Stimulated activated CD4-positive, alpha-beta T cell treated with anti-CD3 and anti-CD28 coated beads, TNF-alpha, amount 100 ng/mL, for 24 hours (primary cell): ENCODE data around the gene SLC7A14.
"Not testable (repeated sequence)": the region's sequence is repeated elsewhere in the genome, so short reads cannot be mapped to it uniquely, and the experiment has no call there.

ENCODE experiments used
- DNase-seq, 3 experiments: peaks; one replicate each; pipeline ENCODE4 v3.0.0-alpha.2; 2020; ENCODE audit warnings: low read depth in 3 of 3

The SLC7A14 gene

DNA sequence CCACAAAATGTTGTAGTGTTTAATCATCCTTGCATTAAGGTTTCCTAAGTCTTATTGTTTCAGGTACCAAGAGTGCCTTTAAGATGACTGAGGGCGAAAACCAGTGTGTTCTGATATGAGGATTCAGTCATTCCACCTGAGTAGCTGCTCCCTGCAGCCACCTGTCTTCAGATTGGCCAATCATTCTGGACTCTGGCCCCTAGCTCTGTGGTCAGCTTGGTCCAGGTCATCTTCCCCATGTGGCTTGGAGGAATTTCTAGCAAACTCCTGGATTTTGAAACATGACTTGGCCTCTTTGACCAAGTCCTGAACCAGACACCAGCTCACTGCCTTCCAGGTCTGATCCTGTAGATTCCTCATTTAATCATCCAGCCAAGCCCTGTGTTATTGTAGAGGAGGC is 7.8 kb upstream of the SLC7A14 start:
- DNase-seq: no peak

DNA sequence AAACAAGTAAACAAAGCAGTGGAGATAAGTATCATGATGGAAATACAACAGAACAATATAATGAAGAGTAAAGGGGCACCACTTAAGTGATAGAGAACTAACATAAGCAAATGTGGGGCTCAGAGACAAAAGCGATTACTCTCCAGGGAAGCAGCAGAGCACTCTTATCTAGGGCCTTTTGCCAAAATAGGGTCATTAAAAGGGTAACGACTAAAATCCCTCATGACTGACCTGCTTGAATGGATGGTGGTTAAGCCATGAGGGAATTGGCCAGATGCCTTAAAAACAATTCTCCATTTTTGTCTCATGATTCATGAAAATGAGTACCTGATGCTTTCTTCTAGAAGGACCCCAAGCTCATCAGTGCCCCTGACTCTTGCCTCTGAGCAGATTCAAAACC is 3.2 kb upstream of the SLC7A14 start:
- DNase-seq: no peak

DNA sequence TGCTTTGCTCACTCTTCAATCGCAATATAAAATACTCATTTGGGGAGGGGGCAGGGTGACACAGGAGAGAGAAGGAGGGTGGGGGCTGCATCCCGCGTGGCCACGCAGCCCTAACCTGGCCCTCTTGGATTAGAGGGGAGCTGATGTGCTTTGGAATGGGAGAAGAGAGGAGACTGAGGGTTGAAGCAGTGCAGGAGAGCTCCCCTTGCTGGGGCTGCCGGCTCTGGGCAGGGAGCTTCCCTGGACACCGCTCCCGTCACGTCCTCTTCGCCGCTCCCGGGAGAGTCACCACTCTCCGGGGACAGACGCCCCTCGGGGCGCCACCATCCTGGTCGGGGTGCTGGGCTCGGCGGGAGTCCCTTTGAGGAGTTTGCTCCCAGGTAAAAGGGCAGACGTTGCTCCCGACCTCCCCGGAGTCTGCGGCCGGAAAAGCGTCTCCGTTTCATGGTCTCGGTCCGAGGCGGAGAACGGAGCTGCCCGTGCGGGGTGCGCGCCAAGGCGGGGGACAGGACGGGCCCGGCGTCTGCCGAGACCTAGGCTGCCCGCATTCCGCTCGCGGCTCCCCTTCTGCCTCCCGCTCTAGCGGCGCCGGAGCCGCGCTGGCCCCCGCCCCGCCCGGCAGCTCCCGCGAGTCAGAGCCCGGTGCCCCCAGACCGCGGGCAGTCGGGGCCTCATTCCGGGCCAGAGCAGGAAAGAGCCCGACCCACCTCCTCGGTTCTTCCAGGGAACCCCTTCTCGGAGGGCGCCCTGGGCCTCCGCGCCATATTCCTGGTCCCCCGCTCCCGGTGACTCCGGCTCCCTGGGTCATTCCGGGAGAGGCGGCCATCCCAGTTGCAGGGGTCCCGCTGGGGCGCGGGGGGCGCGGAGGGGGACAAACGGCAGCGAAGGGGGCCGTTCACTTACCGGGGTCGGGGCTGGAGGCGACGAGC is 603 bp downstream of the SLC7A14 start:
- DNase-seq: no peak

DNA sequence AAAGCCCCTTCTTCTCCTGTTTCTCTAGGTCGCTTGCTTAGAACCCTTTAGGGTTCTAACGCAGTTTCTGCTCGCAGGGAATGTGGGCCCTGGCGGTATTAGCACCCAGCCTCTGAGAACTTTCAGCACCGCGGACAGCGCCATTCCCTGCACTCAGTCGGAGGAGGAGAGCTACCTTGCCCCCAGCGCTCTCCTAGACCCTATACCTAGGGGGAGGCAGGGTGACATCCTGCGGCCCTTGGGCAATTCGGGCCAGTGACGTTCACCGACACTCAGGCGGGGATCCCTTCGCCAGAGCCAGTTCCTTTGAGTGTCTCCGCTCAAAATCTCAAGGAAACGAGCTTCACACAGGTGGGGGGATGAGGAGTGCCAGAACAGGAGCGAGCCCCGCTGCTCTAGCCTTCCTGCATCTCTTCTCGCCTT is 1.3 kb downstream of the SLC7A14 start:
- peak in 2 of 3 experiments; percentile 13 to 43 for DNase-seq

DNA sequence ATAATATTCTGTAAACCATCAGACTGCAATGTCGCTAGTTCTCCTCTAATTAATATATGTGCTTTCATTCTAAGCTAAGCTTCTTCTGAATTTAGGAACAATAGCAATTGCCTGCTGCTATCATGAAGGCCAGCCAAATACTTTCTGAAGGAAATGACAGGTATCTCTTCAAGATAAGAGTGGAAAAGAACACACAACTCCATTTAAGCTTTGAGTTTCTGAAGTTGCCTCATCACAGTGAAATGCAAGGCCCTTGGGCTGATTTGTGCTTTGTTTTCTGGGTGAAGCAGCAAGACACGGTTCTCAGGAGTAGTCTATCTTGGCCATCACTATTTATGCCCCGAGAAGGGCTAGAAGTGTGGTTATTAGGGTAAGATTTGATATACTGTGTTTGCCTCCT is 6.2 kb downstream of the SLC7A14 start:
- DNase-seq: no peak

DNA sequence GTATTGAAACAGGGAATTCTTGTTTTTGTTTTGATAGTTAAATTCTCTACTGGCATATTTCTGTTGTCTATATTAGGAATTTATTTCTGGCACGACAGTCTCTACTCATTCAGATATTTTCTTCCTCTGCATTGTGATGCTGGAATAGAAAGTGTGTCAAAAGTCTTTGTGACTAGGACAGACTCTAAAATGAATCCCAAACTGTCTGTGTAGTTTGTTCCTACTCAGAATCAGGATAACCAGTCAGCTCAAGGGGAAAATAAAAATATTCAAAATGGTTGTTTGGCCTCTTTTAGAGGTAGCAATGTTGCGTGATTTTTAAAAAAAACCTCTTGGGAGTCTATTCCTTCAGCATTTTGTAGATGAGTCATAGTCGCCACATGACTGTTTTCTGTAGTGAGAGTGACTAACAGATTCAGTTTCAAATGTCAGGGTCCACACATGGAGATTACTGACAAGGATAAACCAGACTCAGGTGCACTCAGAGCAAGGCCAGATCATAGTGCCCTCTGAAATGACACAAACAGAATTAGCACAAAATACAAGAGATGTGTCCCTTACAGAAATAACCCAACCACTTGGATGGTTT is 13.1 kb downstream of the SLC7A14 start:
- no peak for DNase-seq

DNA sequence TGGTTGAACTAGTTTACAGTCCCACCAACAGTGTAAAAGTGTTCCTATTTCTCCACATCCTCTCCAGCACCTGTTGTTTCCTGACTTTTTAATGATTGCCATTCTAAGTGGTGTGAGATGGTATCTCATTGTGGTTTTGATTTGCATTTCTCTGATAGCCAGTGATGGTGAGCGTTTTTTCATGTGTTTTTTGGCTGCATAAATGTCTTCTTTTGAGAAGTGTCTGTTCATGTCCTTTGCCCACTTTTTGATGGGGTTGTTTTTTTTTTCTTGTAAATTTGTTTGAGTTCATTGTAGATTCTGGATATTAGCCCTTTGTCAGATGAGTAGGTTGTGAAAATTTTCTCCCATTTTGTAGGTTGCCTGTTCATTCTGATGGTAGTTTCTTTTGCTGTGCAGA is 18.3 kb downstream of the SLC7A14 start:
- not testable (repeated sequence) for DNase-seq

DNA sequence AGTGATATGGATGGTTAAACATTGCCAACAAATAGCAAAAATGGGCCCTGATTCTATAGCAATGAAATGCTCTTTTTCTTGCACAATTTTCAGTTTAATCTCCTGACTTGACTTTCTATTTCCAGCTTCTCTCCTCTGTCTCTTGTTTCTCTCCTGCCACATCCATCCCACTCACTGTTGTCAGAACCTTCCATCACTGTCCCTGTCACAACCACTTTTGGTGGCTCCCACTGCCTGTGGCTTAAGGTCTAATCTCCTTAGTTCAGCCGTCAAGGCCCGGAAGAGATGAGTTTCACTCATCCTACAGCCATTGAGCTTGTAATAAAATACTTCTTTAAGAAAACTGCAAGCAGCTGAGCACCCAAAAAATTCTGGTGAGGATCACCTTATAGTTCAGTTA is 19.5 kb downstream of the SLC7A14 start:
- no peak for DNase-seq

DNA sequence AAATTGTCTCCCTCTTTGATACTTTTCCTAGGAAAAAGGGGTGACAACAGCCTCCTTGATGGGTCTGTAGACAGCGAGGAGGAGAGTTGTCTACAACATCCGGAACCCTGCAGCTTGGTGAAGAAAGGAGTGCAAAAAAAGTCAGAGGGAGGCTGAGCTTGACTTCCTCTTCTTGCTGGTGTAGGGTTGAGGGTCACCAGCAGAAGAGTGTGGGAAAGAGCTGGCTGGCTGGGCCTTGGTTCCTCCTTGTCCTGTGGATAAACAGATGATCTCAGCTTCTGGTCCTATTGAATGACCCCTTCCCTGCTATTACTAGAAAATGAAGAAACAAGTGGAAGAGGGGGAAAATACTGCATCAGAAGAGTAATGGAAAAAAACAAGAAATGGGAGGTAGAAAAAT is 20.4 kb downstream of the SLC7A14 start:
- DNase-seq: no peak

DNA sequence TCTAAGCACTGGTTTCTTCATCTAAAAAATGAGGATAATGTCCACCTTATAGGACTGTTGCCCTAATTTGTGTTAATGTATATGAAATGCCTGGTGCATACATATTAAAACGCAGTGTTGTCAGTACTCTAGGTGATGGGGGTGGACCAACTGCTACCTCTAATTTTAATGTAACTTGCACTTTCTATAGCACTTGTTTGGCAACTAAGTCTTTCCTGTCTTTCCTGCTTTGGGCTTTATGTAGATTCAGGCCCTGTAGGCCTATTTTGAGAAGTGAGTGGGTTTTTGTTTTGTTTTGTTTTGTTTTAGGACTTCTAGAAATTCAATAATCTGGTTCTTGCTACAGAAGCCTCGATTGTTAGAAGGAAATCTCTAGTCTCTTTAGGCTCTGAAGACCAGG is 21.2 kb downstream of the SLC7A14 start:
- no peak for DNase-seq

DNA sequence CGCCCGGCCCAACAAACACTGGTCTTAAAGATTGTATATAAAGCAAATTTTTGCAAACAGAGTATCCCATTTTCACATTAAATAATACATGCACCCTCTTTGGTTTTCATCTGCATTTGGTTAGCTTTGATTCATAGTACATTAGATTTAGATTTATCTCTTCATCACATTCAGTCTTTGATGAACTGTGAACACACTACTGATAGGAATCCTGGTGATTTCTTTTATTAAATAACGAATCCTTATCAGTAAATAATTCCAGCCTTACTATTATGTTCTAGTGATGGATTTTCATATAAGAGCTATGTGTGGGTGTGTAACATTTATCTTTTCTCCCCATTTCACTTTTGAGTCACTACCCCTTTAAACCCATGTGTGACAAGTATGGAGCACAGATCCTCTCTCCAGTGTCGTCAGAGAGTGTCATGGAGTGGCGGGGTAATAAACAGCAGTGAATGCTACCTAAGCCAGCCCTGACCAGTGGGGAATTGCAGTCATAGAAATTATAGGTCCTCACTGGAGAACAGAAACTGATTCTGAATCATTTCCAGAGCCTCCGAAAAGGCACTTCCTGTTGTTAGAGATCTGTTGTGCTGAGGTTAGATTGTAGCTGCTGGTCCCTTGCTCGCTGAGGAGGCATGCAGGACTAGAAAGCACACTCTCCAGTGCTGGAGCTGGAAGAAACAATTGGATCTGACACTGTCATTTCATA is 22.0 kb downstream of the SLC7A14 start:
- DNase-seq: no peak

DNA sequence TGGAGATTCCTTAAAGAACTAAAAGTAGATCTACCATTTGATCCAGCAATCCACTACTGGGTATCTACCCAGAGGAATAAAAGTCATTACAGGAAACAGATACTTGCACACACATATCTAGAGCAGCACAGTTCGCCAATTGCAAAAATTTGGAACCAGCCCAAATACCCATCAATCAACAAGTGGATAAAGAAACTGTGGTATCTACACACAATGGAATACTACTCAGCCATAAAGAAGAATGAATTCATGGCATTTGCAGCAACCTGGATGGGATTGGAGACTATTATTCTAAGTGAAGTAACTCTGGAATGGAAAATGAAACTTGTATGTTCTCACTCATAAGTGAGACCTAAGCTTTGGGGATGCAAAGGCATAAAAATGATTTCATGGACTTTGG is 23.8 kb downstream of the SLC7A14 start:
- DNase-seq: no peak

DNA sequence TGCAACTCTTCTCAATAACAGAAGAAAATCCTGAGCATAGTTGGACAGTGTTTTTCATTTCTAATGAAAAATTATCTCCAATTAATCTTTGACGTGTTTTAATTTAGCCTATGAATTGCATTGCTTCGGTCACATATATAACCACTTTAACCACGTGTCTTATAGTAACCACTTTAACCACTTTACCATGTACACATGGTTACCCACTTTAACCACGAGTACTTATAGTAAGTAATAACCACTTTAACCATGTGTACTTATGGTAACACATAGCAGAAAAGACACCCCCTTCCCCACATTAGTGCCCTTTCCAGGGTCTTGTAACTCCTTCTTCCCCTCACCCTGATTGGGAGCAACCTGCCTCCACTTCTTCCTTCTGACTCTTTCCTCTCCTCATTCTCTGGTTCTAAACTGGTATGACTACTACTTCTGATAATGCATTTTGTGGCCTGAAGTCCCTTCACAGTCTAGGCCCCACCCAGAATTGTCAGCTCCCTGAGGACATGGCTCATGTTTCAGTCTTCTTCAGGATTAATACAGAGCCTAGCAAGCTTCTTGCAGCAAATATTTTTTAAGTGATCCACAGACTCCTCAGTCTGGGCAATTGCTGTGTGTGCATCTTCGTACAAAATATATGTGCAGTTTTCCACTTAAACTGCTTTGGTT is 25.0 kb downstream of the SLC7A14 start:
- no peak for DNase-seq

DNA sequence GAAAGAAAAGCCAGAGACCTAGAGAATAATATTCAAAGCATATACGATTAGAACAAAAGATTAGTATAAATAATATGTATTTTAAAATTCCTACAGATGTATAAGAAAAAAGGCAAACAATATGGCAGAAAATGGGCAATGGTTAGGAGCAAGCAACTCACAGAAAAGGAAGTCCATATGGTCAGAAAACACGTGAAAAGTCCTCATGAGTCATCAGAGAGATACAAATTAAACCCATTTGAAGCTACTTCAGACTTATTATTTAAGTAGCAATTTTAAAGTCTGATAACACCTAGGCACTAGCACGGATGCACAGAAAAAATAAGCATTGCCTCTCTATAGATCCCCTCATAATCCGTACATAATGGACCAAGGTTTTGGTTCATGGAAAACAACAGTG is 25.6 kb downstream of the SLC7A14 start:
- DNase-seq: no peak

DNA sequence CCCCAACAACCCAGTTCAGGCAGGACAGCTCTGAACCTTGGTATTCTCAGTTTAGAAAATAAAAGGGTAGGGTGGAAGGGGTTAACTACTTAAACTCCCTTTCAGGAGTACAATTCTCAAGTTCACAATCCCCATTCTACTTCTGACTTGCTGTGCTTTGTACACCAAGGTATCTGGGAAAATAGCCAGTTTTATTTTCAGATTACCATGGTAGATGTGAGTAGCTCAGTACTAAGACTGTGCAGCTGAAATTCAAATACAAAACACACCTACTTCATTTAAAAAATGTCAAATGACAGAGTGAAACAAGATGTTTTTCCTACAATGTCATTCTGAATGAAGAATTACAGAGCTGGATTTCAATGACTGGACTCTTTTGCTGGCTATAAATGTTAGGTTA is 27.4 kb downstream of the SLC7A14 start:
- DNase-seq: no peak

DNA sequence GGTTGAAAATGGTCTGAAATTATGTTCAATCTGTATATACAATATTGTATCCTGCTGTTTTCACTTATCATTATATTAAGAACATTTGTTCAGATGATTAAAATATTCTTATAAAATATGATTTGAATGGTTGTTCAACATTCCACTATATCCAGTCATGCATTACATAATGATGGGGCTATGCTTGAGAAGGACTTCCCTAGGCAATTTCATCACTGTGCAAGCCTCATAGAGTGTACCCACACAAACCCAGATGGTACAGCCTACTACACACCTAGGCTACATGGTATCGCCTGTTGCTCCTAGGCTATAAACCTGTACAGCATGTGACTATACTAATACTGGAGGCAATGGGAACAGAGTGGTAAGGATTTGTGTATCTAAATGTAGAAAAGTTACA is 30.5 kb downstream of the SLC7A14 start:
- DNase-seq: no peak

DNA sequence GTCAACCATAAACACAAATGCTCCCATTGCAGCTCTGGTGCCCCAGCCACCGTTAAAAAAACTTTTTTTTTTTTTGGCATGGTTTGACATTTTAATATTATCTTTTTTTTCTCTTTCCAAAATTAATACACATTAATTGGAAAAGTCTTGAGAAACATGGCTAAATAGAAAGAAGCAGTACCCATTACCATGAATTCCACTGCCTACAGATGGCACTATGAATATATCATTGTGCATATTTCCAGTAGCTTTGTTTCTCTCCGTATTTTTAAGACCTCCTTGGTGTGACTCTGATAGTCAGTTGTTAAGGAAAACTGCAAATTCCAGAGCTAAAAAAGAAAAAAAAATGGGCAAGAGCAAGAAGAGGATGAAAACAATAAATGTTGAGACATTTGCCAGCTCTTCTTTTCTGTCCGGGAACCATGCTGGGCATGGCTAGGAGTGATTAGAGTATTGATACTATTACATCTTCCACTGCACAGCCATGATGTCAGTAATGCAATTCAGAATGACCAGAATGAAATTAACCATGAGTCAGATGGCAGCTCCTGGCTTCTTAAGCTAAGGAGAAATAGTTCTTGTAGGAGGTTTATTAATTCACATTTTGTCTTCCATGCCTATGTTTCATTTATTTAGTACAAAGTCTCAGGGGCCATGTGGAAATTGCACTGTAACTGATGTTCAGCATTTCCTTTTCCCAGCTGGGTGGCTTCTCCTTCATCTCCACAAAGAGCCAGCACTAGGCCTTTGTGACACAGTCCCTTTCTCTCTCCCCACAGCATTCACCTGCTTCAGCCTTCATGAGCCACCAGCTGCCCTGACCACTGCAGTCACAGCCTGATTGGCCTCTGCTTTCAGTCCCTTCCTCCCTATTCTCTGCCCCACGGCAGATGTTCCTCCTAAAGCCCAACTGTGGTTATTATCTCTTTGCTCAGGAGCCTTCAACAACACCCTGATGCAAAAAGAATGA is 31.8 kb downstream of the SLC7A14 start:
- no peak for DNase-seq

DNA sequence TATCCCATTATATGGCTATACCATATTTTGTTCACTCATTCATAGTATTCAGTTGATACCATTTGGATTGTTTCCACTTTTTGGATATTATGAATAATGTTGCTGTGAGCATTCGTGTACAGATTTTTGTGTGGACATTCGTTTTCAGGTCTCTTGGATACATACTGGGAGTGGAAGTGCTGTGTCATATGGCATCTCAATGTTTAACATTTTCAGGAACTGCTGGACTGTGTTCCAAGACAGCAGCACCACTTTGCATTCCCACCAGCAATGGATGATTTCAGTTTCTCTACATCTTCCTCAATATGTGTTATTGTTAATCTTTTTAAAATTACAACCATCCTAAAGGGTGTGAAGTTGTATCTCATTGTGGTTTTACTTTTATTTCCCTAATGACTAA is 34.6 kb downstream of the SLC7A14 start:
- DNase-seq: no peak

DNA sequence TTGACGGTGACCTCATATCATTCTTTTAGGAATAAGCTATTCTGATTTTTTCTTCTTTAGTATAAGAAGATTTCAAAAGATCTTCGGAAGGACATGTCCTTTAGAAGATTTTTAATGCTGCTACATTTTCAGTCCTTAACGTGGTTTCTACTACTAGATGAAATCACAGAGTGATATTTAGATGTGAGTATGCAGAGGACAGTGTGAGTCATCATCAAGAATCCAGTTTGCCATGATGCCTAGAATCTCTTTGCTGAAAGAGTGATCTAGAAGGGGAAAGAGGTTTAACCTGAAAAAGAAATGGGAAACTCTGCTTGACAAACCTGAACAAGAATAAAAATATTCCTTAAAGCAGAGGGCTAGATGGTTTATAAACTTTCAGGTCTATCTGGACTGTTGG is 43.2 kb downstream of the SLC7A14 start:
- DNase-seq: no peak

DNA sequence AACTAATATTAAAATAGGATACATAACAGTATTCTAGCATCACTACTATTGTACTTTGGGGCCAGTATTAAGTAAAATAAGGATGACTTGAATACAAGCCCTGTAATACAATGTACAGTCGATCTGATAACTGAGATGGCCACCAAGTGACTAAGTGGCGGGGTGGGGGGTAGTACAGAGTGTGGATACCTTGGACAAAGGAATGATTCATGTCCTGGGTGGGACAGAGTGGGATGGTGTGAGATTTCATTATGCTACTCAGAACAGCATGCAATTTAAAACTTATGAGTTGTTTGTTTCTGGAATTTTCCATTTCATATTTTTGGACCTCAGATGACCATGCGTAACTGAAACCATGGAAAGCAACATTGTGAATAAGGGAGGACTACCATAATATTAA is 46.0 kb downstream of the SLC7A14 start:
- DNase-seq: no peak

DNA sequence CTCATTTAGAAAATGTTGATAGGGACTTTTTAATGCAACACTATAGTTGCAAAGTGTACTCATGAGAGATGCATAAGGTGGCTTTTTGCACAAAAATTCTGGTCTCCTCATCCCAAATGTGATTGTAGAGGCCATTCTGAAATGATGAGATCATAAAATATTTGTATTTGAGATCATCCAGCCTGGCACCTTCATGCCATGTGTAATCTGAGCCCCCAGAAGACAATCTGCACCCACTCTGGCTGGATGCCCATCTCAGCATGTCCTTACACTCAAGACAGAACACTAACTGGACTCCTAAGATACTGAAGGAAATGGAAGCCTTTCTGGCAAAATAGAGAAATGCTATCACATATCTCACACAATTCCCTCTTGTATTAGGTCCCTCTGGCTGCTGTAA is 49.2 kb downstream of the SLC7A14 start:
- DNase-seq: no peak
